ENCODE data around the gene LIPC.

The LIPC gene

DNA sequence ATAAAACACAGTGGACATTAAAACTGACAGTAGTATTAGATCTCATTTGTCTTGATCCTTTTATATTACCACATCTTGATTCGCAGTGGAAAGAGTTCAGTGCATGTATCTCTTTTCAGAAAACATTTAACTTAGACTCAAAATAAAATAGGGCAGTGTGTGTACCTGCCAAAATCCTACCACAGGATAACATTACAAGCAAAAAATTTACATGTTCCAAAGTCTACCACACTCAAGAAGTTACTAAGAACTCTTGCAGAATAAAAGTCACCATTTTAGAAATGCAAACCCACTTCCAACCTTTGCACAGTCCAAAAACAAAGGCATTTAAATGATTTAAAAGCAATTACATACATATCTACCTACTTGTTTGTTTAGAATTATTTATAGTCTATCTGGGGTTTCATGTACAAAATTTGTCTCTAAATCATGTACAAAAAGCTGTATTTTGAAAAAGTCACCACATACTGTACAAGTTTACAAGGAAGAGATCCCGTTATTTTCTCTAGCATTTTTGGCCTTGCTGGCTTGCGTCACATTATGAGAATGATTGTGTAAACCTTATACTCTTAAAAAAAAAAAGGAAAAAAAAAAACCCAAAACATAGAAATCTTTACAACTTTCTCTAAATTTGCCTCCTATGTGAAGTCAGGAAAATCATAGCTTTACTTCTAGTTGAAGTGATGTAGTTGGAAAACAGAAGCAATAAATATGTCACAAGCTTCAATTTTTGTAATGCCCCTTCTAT lies 163.9 kb downstream of the LIPC start:
- no peak for TF ChIP-seq GATA3 (IDR thresholded peaks at IDR 0.05; ENCODE audit: low read depth, low read length)
- no peak for TF ChIP-seq GATA2 (IDR thresholded peaks at IDR 0.05; ENCODE audit: low read depth, low read length)

DNA sequence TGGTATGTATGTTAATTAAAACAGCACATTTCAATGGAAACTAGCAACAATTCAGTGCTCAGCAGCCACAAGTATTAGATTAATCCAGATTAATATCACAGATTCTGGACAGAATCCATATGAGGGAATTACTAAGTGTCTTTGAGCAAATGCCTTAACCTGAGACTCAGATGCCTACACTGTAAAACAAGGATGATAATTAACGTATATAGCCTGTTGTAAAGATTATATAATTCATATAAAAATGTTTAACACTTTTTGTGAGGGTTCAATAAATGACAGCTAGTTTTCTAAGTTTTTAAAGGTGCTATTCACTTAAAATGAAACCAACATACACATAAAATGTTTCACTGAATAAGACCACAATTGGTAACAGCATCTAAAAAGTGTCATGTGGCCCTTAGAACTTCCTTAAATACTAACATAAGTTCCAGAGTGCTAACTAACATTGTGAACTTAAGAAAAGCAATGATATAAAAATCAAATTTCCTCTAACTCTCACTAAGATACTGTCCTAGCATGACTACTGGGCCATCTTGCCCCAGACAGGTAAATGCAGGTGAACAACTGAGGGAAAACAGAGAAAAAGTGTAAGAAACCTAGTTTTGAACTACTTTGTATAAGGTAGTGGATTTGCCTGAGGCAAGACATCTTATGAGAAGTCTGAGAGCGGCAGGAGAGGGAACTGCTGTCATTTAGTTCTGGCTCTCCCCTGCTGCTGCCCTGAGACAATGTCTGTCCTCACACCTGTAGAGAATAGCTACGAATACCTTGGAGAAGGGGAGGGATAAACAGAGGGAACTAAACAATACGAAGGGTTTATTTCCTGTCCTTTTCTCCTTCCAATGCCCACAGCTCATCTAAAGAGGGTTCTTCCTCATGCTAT lies 166.4 kb downstream of the LIPC start:
- TF ChIP-seq GATA3 (IDR thresholded peaks at IDR 0.05; ENCODE audit: low read depth, low read length), result no peak
- no peak for TF ChIP-seq GATA2 (IDR thresholded peaks at IDR 0.05; ENCODE audit: low read depth, low read length)

DNA sequence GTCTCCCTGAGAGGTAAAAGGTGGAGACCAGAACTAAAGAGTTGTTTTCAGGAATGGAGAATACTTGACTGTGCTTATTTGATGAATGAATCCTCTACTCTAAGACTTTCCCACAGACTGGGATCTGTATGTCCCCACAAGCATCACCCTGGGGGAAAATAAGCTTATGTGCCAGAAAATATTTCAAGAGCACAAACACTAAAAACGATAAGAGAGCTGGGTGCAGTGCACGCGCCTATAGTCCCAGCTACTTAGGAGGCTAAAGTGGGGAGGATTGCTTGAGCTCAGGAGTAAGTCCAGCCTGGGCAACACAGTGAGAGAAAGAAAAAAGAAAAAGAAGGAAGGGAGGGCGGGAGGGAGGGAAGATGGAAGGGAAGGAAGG lies 167.0 kb downstream of the LIPC start:
- no peak for TF ChIP-seq GATA3 (IDR thresholded peaks at IDR 0.05; ENCODE audit: low read depth, low read length)
- no peak for TF ChIP-seq GATA2 (IDR thresholded peaks at IDR 0.05; ENCODE audit: low read depth, low read length)

DNA sequence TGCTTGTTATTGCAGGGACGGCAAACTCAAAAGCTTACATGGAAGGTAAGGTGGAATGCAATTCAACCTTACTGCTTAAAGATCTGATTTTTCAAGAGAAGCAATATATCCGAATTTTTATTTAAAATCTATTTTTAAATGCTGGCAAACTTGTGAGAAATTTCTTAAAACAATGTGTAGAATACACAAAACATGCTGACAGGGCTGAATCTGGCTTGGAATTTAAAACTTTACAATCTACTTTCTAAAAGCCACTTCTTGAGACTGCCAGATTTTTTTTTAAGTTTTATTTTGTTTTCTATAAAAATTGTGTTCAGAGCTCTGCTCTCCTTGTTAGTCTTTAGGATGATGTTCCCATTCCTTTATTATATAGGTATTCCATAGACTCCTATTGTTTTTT lies 171.0 kb downstream of the LIPC start:
- TF ChIP-seq GATA3 (IDR thresholded peaks at IDR 0.05; ENCODE audit: low read depth, low read length), result no peak
- no peak for TF ChIP-seq GATA2 (IDR thresholded peaks at IDR 0.05; ENCODE audit: low read depth, low read length)

DNA sequence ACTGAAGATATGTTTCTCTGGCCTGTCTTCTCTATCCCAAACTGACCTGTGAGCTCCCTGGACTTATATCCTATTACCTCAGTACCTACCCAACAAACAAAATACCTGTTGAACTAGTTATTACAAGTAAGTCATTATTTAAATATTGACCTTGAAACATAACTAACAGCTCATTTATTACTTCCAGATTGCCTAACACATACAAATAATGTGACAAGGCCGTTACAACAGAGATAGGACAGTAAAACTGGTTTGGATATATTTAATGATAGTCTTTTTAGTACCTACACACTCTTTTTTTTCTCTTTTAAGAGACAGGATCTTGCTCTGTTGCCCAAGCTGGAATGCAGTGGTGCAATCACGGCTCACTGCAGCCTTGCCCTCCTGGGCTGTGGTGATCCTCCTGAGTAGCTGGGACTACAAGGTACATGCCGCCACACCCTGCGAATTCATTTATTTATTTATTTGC lies 172.7 kb downstream of the LIPC start:
- no peak for TF ChIP-seq GATA2 (IDR thresholded peaks at IDR 0.05; ENCODE audit: low read depth, low read length)
- no peak for TF ChIP-seq GATA3 (IDR thresholded peaks at IDR 0.05; ENCODE audit: low read depth, low read length)

DNA sequence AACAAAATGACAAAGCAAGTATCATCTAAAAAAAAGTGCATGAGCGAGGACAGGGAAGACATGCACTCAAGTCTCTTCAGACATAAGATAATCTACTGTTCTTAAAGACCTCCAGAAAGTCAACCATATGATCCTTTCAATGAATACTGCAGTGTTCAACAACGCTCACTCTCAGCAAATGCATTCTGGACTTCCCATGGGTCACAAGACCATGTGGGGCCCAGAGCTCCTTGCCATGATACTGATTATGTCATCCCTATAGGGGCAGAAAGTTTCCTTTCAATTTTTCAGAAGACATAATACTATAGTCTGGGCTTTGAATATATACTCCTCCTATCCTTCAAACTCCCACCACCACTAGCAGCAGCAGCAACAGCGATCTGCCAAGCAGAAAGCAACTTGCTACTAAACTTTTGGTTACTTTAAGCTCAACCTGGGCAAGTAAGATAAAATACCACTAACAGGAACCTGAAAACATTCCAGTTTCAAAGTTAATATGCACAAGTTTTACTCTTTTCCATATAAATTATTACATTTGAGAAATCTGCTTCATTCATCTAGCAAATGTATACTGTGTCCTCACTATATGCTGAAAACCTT lies 174.2 kb downstream of the LIPC start:
- TF ChIP-seq GATA2 (IDR thresholded peaks at IDR 0.05; ENCODE audit: low read depth, low read length), result no peak
- no peak for TF ChIP-seq GATA3 (IDR thresholded peaks at IDR 0.05; ENCODE audit: low read depth, low read length)

DNA sequence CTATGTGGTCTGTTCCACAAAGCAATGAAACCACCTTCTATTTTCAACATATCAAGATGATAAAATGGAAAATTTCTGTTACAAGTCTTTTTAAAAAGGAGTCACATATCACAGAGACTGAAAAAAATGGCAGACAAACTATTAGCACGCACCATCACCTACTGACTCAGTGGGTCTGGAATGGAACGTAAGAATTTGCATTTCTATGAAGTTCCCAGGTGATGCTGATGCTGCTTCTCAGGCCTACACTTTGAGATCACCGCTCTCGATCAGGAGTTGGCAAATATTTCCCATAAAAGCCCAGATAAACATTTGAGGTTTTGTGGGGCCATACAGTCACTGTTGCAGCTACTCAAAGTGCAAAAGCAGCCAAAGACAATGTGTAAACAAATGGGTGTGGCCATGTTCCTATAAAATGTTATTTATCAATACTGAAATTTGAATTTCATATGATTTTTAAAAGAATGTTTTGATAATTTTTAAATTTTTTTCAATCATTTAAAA lies 174.8 kb downstream of the LIPC start:
- TF ChIP-seq GATA2 (IDR thresholded peaks at IDR 0.05; ENCODE audit: low read depth, low read length), result no peak

DNA sequence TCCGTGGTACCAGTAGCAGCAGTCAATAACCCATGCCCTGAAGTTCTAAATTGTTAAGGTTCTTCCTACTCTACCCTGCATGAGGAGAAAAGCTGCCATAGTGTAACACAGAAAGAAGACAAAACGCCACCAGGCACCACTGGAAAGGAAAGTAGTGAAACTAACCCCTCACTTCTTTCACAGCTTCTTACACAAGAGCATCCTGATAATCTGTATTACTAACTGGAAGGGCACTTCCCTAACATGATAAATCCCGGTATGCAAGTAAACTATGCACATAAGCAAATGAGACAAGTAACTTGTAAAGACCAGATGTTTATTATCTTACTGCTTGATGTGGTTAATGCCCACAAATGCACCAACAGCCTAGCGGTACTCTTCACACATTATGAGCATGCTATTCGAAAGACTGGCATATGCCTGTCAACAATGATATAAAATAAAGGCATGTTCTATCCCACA lies 176.4 kb downstream of the LIPC start:
- TF ChIP-seq GATA3 (IDR thresholded peaks at IDR 0.05; ENCODE audit: low read depth, low read length), result no peak
- TF ChIP-seq GATA2 (IDR thresholded peaks at IDR 0.05; ENCODE audit: low read depth, low read length), result no peak

DNA sequence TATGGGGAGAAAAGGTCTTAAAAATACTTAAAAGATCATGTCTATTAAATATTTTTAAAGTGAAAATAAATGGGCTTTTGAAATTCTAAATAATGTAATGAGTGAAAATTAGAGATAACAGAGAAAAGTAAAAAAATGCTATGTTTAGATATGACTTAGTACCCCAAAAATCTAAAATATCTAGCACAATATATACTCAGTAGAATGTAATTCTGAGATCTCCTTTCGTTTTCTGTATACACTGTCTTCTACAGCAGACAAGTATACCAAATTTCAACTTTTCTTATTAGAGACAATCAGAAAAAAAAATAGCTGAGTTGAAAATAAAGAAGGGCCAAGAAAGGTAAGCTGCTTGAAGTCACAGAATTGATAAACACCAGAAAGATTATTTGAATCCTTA lies 176.9 kb downstream of the LIPC start:
- TF ChIP-seq GATA3 (IDR thresholded peaks at IDR 0.05; ENCODE audit: low read depth, low read length) (no peak), GATA2 (IDR thresholded peaks at IDR 0.05; ENCODE audit: low read depth, low read length) (no peak)

DNA sequence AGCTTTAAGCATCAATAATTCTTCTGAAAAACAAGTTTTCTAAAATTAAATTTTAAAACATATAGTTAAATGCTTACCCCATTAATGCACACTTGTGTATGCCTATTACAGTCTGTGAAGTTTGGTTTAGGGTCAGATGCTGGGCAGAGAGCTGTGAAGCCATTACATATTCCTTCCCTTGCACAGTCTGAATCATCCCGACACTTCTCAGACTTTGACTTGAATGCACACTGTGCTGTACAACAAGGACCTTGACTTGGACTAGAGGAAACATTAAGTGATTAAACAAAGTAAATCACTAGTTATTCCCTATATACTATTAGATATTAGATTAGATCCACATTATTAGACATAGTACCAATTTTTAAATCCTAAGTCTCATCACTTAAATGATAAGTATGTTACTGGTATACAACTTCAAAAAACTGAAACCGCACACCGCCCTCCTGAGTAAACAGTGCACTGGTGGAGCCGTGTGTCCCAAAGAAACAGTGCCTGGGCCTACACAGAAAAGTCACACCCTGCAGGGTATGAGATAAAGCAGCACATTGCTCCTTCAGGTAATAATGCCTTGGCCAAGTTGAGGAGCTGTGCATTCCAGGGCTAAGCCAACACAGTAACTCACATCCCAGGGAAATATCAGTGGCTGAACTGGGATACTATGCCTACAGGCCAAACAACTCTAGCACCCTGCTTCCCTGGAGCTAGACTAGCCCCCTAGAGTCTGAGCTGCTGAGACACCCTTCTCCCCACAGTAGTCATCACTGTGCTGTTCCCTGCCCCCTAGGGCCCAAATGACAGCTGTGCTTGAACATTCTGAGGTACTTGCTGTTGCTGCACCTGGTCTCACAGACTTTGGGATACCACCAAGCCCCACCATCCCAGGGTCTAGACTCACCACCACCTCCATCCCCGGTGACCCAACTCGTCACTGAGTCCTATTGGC lies 180.2 kb downstream of the LIPC start:
- no peak for TF ChIP-seq GATA2 (IDR thresholded peaks at IDR 0.05; ENCODE audit: low read depth, low read length)
- TF ChIP-seq GATA3 (IDR thresholded peaks at IDR 0.05; ENCODE audit: low read depth, low read length), result no peak

DNA sequence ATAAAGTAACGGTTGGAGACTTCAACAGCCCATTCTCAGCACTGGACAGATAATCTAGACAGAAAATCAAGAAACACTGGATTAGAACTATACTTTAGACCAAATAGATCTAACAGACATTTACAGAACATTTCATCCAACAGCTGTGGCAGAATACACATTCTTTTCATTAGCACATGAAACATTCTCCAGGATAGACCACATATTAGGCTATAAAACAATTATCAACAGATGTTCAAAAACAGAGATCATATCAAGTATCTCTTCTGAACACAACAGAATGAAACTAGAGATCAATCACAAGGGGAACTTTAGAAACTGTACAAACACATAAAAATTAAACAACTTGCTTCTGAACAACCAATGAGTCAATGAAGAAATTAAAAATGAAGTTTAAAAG lies 184.4 kb downstream of the LIPC start:
- TF ChIP-seq GATA2 (IDR thresholded peaks at IDR 0.05; ENCODE audit: low read depth, low read length) (no peak), GATA3 (IDR thresholded peaks at IDR 0.05; ENCODE audit: low read depth, low read length) (no peak)
